SU-DHL-6 (cell line): ENCODE data around the gene ZBTB21.

Experiments used
- H2AFZ ChIP-seq: fragments of 200-600 bp; sonication (generic); 2 replicates; pipeline ENCODE4 v1.6.1; 2014; ENCODE audit warnings: low read depth, mild to moderate bottlenecking, moderate library complexity, mixed read lengths, antibody characterized with exemption, low read length; ENCODE audit not compliant: severe bottlenecking
- H3F3A ChIP-seq: fragments of 200-600 bp; shearing (Covaris generic); 2 replicates; pipeline ENCODE4 v1.6.0; 2016; ENCODE audit warnings: antibody characterized with exemption, mild to moderate bottlenecking; ENCODE audit not compliant: insufficient read depth
- H3K27ac ChIP-seq: fragments of 200-600 bp; sonication (generic); 2 replicates; pipeline ENCODE4 v1.5.1; 2016; ENCODE audit warnings: low read depth, mild to moderate bottlenecking, low read length, moderate library complexity, mixed read lengths
- H3K27me3 ChIP-seq: fragments of 200-600 bp; sonication (generic), shearing (Covaris generic); 2 replicates; pipeline ENCODE4 v1.6.0; 2014; ENCODE audit warnings: mild to moderate bottlenecking, low read length
- H3K36me3 ChIP-seq: fragments of 200-600 bp; sonication (generic); 2 replicates; pipeline ENCODE4 v1.6.1; 2014; ENCODE audit warnings: mild to moderate bottlenecking, low read length, mixed read lengths
- H3K4me2 ChIP-seq: fragments of 300-600, 200-600 bp; shearing (Covaris generic), sonication (generic); 2 replicates; pipeline ENCODE4 v1.6.0; 2014; ENCODE audit warnings: low read length, low read depth, mild to moderate bottlenecking; ENCODE audit not compliant: poor library complexity, severe bottlenecking
- H3K4me3 ChIP-seq: fragments of 200-600 bp; sonication (generic); 2 replicates; pipeline ENCODE4 v1.5.1; 2014; ENCODE audit warnings: antibody characterized with exemption, low read length, mild to moderate bottlenecking, mixed read lengths; ENCODE audit not compliant: insufficient read depth, poor library complexity, severe bottlenecking
- H3K79me2 ChIP-seq: fragments of 200-600 bp; sonication (generic); 2 replicates; pipeline ENCODE4 v1.6.1; 2014; ENCODE audit warnings: mild to moderate bottlenecking, low read length, moderate library complexity; ENCODE audit not compliant: insufficient read depth
- H3K9ac ChIP-seq: fragments of 200-600 bp; sonication (generic); 2 replicates; pipeline ENCODE4 v1.7.0; 2014; ENCODE audit warnings: mild to moderate bottlenecking, low read length
- H3K9me2 ChIP-seq: fragments of 200-600 bp; sonication (generic); replicated peaks from 2 replicates; pipeline ENCODE4 v1.6.1; 2014; ENCODE audit warnings: low read length; ENCODE audit not compliant: insufficient read depth
- H3K9me3 ChIP-seq: fragments of 200-600 bp; sonication (generic); 2 replicates; pipeline ENCODE4 v1.6.1; 2014; ENCODE audit warnings: low read length, mixed read lengths; ENCODE audit not compliant: insufficient read depth
- H4K20me1 ChIP-seq: fragments of 200-600 bp; sonication (generic); 2 replicates; pipeline ENCODE4 v1.6.1; 2014; ENCODE audit warnings: low read depth, mild to moderate bottlenecking, antibody characterized with exemption, low read length, moderate library complexity, mixed read lengths
- EZH2phosphoT487 ChIP-seq: fragments of 200-600 bp; sonication (generic), shearing (Covaris generic); conservative IDR thresholded peaks from 2 replicates; pipeline ENCODE4 v1.6.1; 2018; ENCODE audit warnings: mild to moderate bottlenecking, antibody characterized with exemption, low read length, moderate library complexity, mixed read lengths
- TF ChIP-seq, protein P1 (sequence below): fragments of 200-600 bp; sonication (generic); IDR thresholded peaks from one replicate; pipeline ENCODE4 v1.5.1; 2017; ENCODE audit warnings: antibody characterized with exemption, mild to moderate bottlenecking, low read length, moderate library complexity; ENCODE audit not compliant: insufficient read depth, poor library complexity, severe bottlenecking

The ZBTB21 gene

GRCh38 chr21:42010507-42011495 is 641 bp upstream of the ZBTB21 start:
- H3K4me2 ChIP-seq: peak overlapping the region; percentile 88
- peak overlapping the region; percentile 90 for H3K9ac ChIP-seq
- peaks cover 21% of the 10 kb centered on the region for H3F3A ChIP-seq
- H3K9me2 ChIP-seq: no peaks in the 10 kb centered on the region
- TF ChIP-seq, protein P1, sequence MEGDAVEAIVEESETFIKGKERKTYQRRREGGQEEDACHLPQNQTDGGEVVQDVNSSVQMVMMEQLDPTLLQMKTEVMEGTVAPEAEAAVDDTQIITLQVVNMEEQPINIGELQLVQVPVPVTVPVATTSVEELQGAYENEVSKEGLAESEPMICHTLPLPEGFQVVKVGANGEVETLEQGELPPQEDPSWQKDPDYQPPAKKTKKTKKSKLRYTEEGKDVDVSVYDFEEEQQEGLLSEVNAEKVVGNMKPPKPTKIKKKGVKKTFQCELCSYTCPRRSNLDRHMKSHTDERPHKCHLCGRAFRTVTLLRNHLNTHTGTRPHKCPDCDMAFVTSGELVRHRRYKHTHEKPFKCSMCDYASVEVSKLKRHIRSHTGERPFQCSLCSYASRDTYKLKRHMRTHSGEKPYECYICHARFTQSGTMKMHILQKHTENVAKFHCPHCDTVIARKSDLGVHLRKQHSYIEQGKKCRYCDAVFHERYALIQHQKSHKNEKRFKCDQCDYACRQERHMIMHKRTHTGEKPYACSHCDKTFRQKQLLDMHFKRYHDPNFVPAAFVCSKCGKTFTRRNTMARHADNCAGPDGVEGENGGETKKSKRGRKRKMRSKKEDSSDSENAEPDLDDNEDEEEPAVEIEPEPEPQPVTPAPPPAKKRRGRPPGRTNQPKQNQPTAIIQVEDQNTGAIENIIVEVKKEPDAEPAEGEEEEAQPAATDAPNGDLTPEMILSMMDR: no peak
- no peak for TF ChIP-seq EZH2phosphoT487
- 0 out of 2 replicates have a peak, but pooled peaks cover 5% of the 10 kb centered on the region for H4K20me1 ChIP-seq
- peak overlapping the region; percentile 95 for H3K4me3 ChIP-seq
- no peaks in the 10 kb centered on the region for H3K36me3 ChIP-seq
- peaks cover 1% of the 10 kb centered on the region; the same call in 1 of the 2 replicates for H3K79me2 ChIP-seq
- peak overlapping the region; percentile 89 for H2AFZ ChIP-seq
- no peaks in the 10 kb centered on the region for H3K27me3 ChIP-seq
- H3K27ac ChIP-seq: peak overlapping the region; percentile 44
- H3K9me3 ChIP-seq: no peaks in the 10 kb centered on the region

GRCh38 chr21:42009018-42009830 is 936 bp downstream of the ZBTB21 start:
- Histone ChIP-seq H3K9ac (peak overlapping the region; percentile 90), H4K20me1 (0 out of 2 replicates have a peak, but pooled peaks cover 5% of the 10 kb centered on the region), H3K9me2 (no peaks in the 10 kb centered on the region), H3K4me2 (peak overlapping the region; percentile 88), H3K4me3 (peak overlapping the region; percentile 95), H3K27ac (no peak overlapping the region), H3K36me3 (no peaks in the 10 kb centered on the region), H3F3A (peaks cover 21% of the 10 kb centered on the region), H2AFZ (peak overlapping the region; percentile 58), H3K79me2 (peaks cover 11% of the 10 kb centered on the region; the same call in 1 of the 2 replicates), H3K9me3 (no peaks in the 10 kb centered on the region), H3K27me3 (no peaks in the 10 kb centered on the region)
- TF ChIP-seq, protein P1: peak; percentile 26
- TF ChIP-seq EZH2phosphoT487: no peak

- Histone ChIP-seq H3K4me3 (no peak overlapping the region), H3K9me2 (no peaks in the 10 kb centered on the region), H3K27ac (no peak overlapping the region), H3K36me3 (no peaks in the 10 kb centered on the region), H4K20me1 (0 out of 2 replicates have a peak, but pooled peaks cover 5% of the 10 kb centered on the region), H3K79me2 (peaks cover 13% of the 10 kb centered on the region; the same call in 1 of the 2 replicates), H3K9me3 (no peaks in the 10 kb centered on the region), H3K27me3 (no peaks in the 10 kb centered on the region), H3K4me2 (no peak overlapping the region), H3F3A (peaks cover 21% of the 10 kb centered on the region), H2AFZ (no peak overlapping the region), H3K9ac (no peak overlapping the region)
- TF ChIP-seq EZH2phosphoT487: no peak
- TF ChIP-seq, protein P1: no peak
Measured at GRCh38 chr21:42007356-42007940, 2.7 kb downstream of the ZBTB21 start.
